Gastrocnemius medialis (tissue), 4 donors: ENCODE measurements around the gene TRIM47. TPM values are rescaled to one million over a fixed set of nuclear protein-coding genes. Genes with fewer than 3 reads are reported as not detected.
"Not testable (repeated sequence)": the region's sequence is repeated elsewhere in the genome, so short reads cannot be mapped to it uniquely, and the experiment has no call there.

Experiments used
- ATAC-seq, 2 donors: fragments of 150-250 bp; one replicate each; pipeline ENCODE4 v1.9.1; 2016
- DNase-seq, 2 donors: peaks; one replicate each; pipeline ENCODE4 v3.0.0-alpha.2; 2019
- H3K27ac ChIP-seq, 4 donors: fragments of 200-600 bp; sonication (generic); 1 replicate in 1 of 4; 2 replicates in 3 of 4; pipeline ENCODE4 v1.5.1; 2016 to 2018; ENCODE audit warnings: mild to moderate bottlenecking in 2 of 4, moderate library complexity in 1 of 4
- H3K27me3 ChIP-seq, 3 donors: fragments of 200-600 bp; sonication (generic) in 2 of 3; 1 replicate in 1 of 3; 2 replicates in 2 of 3; pipeline versions ENCODE4 v1.5.1 to v1.6.0; 2016 to 2019; ENCODE audit warnings: mild to moderate bottlenecking in 1 of 3, moderate library complexity in 1 of 3
- H3K36me3 ChIP-seq, 2 donors: fragments of 200-600 bp; sonication (generic) in 1 of 2; one replicate each; pipeline ENCODE4 v1.5.1; 2017 to 2018
- H3K4me1 ChIP-seq, 2 donors: fragments of 200-600 bp; sonication (generic) in 1 of 2; one replicate each; pipeline ENCODE4 v1.5.1; 2016 to 2017; ENCODE audit warnings: mild to moderate bottlenecking in 2 of 2
- H3K4me3 ChIP-seq, 4 donors: fragments of 200-600 bp; sonication (generic) in 3 of 4; 1 replicate in 1 of 4; 2 replicates in 3 of 4; pipeline ENCODE4 v1.5.1; 2016 to 2019; ENCODE audit warnings: mild to moderate bottlenecking in 2 of 4
- H3K9me3 ChIP-seq, 3 donors: fragments of 200-600 bp; sonication (generic) in 2 of 3; 1 replicate in 1 of 3; 2 replicates in 2 of 3; pipeline ENCODE4 v1.5.1; 2016 to 2019
- CTCF ChIP-seq, 5 experiments: fragments of 450-650 bp in 3 of 5; fragments of 200-600 bp in 2 of 5; sonication (generic) in 2 of 5; IDR thresholded peaks in 4 of 5; conservative IDR thresholded peaks in 1 of 5; 1 replicate in 4 of 5; 2 replicates in 1 of 5; pipeline ENCODE4 v1.5.1; 2016 to 2019; ENCODE audit warnings: antibody characterized with exemption in 5 of 5, mild to moderate bottlenecking in 3 of 5, moderate library complexity in 3 of 5
- POLR2A ChIP-seq, 2 donors: fragments of 450-650 bp; IDR thresholded peaks; one replicate each; pipeline ENCODE4 v1.6.1; 2017; ENCODE audit warnings: antibody characterized with exemption in 2 of 2, mild to moderate bottlenecking in 2 of 2, moderate library complexity in 2 of 2
- in situ Hi-C, 4 donors: fragments of 200-750 bp; cut with MboI; loops; one replicate each; pipeline versions ENCODE4 v1.15.0 to v1.8.0; 2017; ENCODE audit warnings: low sequenced_read_pairs in 4 of 4
- intact Hi-C: fragments of 100-400 bp; cut with DNase I; formaldehyde crosslinking; loops from one replicate; pipeline ENCODE4 v1.15.1; 2023; ENCODE audit warnings: low total_unique reads
- total RNA-seq, 4 donors: library from RNA; depleted of rRNA; stranded (reverse); fragments of >200 nt; gene quantifications; one replicate each; pipeline versions ENCODE4 v1.1.0 to v1.2.3, GENCODE V29; 2016

TRIM47 gene
- total RNA-seq, 4 donors from 2014 or later, result 9.5 to 18.4 (median 15.5) TPM

- intact Hi-C loops, result loop anchor here (5.0 to 10.0 kb wide), 2 partner anchors 126 to 393 kb away; partner anchors contain the start of genes ACOX1, RNF157 and TEN1
- Histone ChIP-seq H3K27ac (peak overlapping the region; percentile 95 to 99 (median 95)), H3K4me1 (peaks cover 68 to 70% of the 10 kb centered on the region in 2 donors), H3K36me3 (peaks cover 0 to 50% of the 10 kb centered on the region in 2 donors)
- DNase-seq, result peak in 1 of 2 donors; percentile 54
- H3K9me3 ChIP-seq, in situ Hi-C loops, ATAC-seq, H3K27me3 ChIP-seq, H3K4me3 ChIP-seq: not testable (repeated sequence)
- TF ChIP-seq POLR2A (IDR thresholded peaks at IDR 0.05), result peak in 1 of 2 donors; percentile 31
These were observed 26.7 kb downstream of the TRIM47 start for GRCh38 chr17:75851693-75851991.

GRCh38 chr17:75850928-75851692 is 27.3 kb downstream of the TRIM47 start:
- Histone ChIP-seq H3K4me3 (no peak overlapping the region), H3K4me1 (peaks cover 68 to 71% of the 10 kb centered on the region in 2 donors)
- peak; percentile 25 to 29 for ATAC-seq

GRCh38 chr17:75849724-75850123 is 28.7 kb downstream of the TRIM47 start:
- H3K4me1 ChIP-seq, result peaks cover 79 to 84% of the 10 kb centered on the region in 2 donors
- H3K4me3 ChIP-seq, result no peak overlapping the region
- in situ Hi-C loops (no loop called here), intact Hi-C loops (loop anchor here (5.0 to 10.0 kb wide), 2 partner anchors 128 to 395 kb away; partner anchors contain the start of genes ACOX1, RNF157 and TEN1)
- H3K27ac ChIP-seq, result peak overlapping the region; percentile 95 to 99 (median 95)
- no peaks in the 10 kb centered on the region for H3K27me3 ChIP-seq
- H3K36me3 ChIP-seq, result peaks cover 0 to 61% of the 10 kb centered on the region in 2 donors
- no peak for TF ChIP-seq POLR2A (IDR thresholded peaks at IDR 0.05)
- TF ChIP-seq CTCF (IDR thresholded peaks at IDR 0.05 in 4 of 5, conservative IDR thresholded peaks at IDR 0.05 in 1 of 5), result no peak
- DNase-seq (no peak), ATAC-seq (no peak)
- no peaks in the 10 kb centered on the region for H3K9me3 ChIP-seq

More at GRCh38 chr17:75850928-75851692, 27.3 kb downstream of the TRIM47 start:
- no peaks in the 10 kb centered on the region for H3K9me3 ChIP-seq
- H3K27me3 ChIP-seq, result no peaks in the 10 kb centered on the region
- peak overlapping the region; percentile 95 to 99 (median 95) for H3K27ac ChIP-seq
- in situ Hi-C loops, result no loop called here
- peaks cover 0 to 55% of the 10 kb centered on the region in 2 donors for H3K36me3 ChIP-seq
- peak; percentile 76 to 82 for DNase-seq
- peak; percentile 72 for TF ChIP-seq POLR2A (IDR thresholded peaks at IDR 0.05)
- TF ChIP-seq CTCF (IDR thresholded peaks at IDR 0.05 in 4 of 5, conservative IDR thresholded peaks at IDR 0.05 in 1 of 5), result no peak
- intact Hi-C loops, result loop anchor here (5.0 to 10.0 kb wide), 2 partner anchors 126 to 394 kb away; partner anchors contain the start of genes ACOX1, RNF157 and TEN1

- H3K27ac ChIP-seq, result peak overlapping the region; percentile 95 to 99 (median 95)
- in situ Hi-C loops (no loop called here), intact Hi-C loops (no loop called here)
- peaks cover 84 to 85% of the 10 kb centered on the region in 2 donors for H3K4me1 ChIP-seq
- no peaks in the 10 kb centered on the region for H3K9me3 ChIP-seq
- no peak for ATAC-seq
- no peak for TF ChIP-seq POLR2A (IDR thresholded peaks at IDR 0.05)
- no peak for TF ChIP-seq CTCF (IDR thresholded peaks at IDR 0.05 in 4 of 5, conservative IDR thresholded peaks at IDR 0.05 in 1 of 5)
- no peak for DNase-seq
- no peaks in the 10 kb centered on the region for H3K27me3 ChIP-seq
- peaks cover 0 to 61% of the 10 kb centered on the region in 2 donors for H3K36me3 ChIP-seq
- H3K4me3 ChIP-seq, result no peak overlapping the region
These were observed 29.1 kb downstream of the TRIM47 start for GRCh38 chr17:75849279-75849646.

GRCh38 chr17:75848523-75849278 is 29.7 kb downstream of the TRIM47 start:
- ATAC-seq, result no peak
- in situ Hi-C loops (no loop called here), intact Hi-C loops (no loop called here)
- Histone ChIP-seq H3K27me3 (no peaks in the 10 kb centered on the region), H3K27ac (peak overlapping the region; percentile 95 to 99 (median 95)), H3K4me3 (no peak overlapping the region), H3K9me3 (no peaks in the 10 kb centered on the region), H3K36me3 (peaks cover 0 to 61% of the 10 kb centered on the region in 2 donors), H3K4me1 (peaks cover 81 to 82% of the 10 kb centered on the region in 2 donors)
- TF ChIP-seq POLR2A (IDR thresholded peaks at IDR 0.05) (peak in 1 of 2 donors; percentile 12), CTCF (IDR thresholded peaks at IDR 0.05 in 4 of 5, conservative IDR thresholded peaks at IDR 0.05 in 1 of 5) (peak; percentile 55 to 72 (median 69))
- DNase-seq, result peak in 1 of 2 donors; percentile 62
